Mucosa of rectum (tissue), 2 donors: Measurements from ENCODE around the gene TCN1.
"Not testable (repeated sequence)": the region's sequence is repeated elsewhere in the genome, so short reads cannot be mapped to it uniquely, and the experiment has no call there.

ENCODE experiments used
- H3K27ac ChIP-seq, 2 donors: one replicate each; pipeline ENCODE4 v1.7.0; 2013; ENCODE audit warnings: inconsistent platforms in 2 of 2, low read depth in 2 of 2, low read length in 2 of 2
- H3K27me3 ChIP-seq, 2 donors: one replicate each; pipeline ENCODE4 v1.7.0; 2013; ENCODE audit warnings: low read length in 2 of 2; ENCODE audit not compliant: control insufficient read depth in 2 of 2, insufficient read depth in 2 of 2
- H3K36me3 ChIP-seq, 2 donors: one replicate each; pipeline ENCODE4 v1.7.0; 2013; ENCODE audit warnings: low read length in 2 of 2; ENCODE audit not compliant: control insufficient read depth in 2 of 2, insufficient read depth in 2 of 2
- H3K4me1 ChIP-seq, 2 donors: one replicate each; pipeline ENCODE4 v1.7.0; 2013; ENCODE audit warnings: low read length in 2 of 2, mild to moderate bottlenecking in 1 of 2; ENCODE audit not compliant: control insufficient read depth in 2 of 2, insufficient read depth in 2 of 2
- H3K4me3 ChIP-seq, 2 donors: one replicate each; pipeline ENCODE4 v1.7.0; 2013; ENCODE audit warnings: low read length in 2 of 2
- H3K9ac ChIP-seq, 2 donors: one replicate each; pipeline ENCODE4 v1.7.0; 2013; ENCODE audit warnings: low read length in 2 of 2, low read depth in 1 of 2, mild to moderate bottlenecking in 1 of 2
- H3K9me3 ChIP-seq, 2 donors: one replicate each; pipeline ENCODE4 v1.7.0; 2013; ENCODE audit warnings: low read length in 2 of 2; ENCODE audit not compliant: control insufficient read depth in 2 of 2
- donor health status: healthy.
- donor health status: Normal muscosa, but diverticular disease.

The TCN1 gene

DNA sequence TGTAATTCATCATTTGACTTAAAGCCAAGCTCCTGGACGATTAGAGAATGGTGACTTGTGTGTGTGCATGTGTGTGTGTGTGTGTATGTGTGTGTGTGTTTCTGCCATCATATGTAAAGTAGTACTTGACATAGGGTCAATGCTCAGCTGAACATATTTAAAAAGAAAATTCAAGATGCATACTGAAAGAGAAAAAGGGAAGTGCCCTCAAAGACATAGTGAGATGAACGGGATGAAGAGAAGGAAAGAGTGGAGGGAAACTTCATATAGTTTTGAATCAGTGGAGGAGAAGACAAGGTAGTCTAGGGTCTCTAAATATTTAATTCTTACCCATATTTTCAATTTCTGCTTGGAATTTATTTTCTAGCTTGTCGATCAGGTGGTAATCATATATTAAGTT lies 4.0 kb downstream of the TCN1 start:
- no peaks in the 10 kb centered on the region for H3K36me3 ChIP-seq
- no peaks in the 10 kb centered on the region for H3K27me3 ChIP-seq
- H3K4me1 ChIP-seq, result no peaks in the 10 kb centered on the region
- H3K9me3 ChIP-seq, result no peaks in the 10 kb centered on the region
- H3K4me3 ChIP-seq, result no peak overlapping the region
- H3K9ac ChIP-seq, result no peak overlapping the region
- no peak overlapping the region for H3K27ac ChIP-seq

DNA sequence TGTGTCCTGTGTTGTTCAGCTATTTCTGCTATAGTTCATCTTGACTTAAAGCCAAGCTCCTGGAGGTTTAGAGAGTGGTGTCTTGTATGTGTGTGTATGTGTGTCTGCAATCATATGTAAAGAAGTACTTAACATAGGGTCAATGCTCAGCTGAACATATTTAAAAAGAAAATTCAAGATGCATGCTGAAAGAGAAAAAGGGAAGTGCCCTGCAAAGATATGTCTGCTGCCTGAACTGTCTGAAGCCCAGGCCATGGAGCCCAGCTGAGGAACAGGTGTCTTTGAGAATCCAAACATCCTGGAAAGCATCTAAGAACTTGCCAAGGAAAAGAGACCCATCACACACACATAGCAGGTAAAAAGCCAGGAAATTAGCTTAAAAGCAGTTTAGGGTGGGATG lies 6.6 kb downstream of the TCN1 start:
- Histone ChIP-seq H3K4me3 (no peak overlapping the region), H3K27me3 (no peaks in the 10 kb centered on the region), H3K27ac (no peak overlapping the region), H3K36me3 (no peaks in the 10 kb centered on the region), H3K9ac (no peak overlapping the region), H3K9me3 (no peaks in the 10 kb centered on the region), H3K4me1 (peaks cover 0 to 2% of the 10 kb centered on the region in 2 donors)

DNA sequence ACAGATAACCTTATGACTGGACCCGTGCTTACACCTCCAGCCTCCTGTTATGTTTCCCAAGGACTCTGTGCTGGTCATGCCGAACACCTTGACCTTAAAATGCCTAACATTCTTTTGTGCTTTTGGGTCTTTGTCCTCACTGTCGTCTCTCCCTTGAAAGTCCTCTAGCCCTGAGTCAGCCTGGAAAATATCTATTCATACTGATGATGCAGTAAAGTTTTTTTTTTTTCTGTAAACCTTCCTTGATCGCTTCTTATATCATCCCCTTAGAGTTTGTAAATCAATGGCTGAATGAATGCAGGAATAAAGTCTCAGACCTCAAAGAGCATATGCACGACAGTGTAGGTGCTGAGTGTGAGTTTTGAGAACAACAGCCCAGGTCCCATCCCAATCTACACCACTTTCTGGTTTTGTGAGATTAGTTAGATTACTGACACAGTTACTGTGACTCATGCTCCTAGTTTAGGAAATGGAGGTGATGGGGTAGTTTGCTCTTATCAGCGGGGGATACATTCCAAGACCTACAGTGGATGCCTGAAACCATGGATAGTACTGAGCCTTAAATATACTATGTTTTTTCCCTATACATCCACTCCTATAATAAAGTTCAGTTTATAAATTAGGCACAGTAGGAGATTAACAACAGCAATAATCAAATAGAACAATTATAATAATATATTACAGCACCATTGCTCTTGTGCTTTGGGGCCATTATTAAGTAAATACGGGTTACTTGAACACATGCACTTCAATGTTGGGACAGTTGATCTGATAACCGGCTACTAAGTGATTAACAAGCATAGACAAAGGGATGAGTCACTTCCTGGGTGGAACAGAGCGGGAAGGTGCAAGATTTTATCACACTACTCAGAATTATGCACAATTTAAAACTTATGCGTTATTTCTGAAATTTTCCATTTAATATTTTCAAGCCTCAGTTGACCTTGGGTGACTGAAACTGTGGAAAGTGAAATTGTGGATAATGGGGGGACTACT lies 8.6 kb downstream of the TCN1 start:
- Histone ChIP-seq H3K4me1 (peaks cover 0 to 2% of the 10 kb centered on the region in 2 donors), H3K4me3 (no peak overlapping the region), H3K9ac (no peak overlapping the region), H3K27ac (no peak overlapping the region), H3K36me3 (no peaks in the 10 kb centered on the region), H3K27me3 (no peaks in the 10 kb centered on the region), H3K9me3 (no peaks in the 10 kb centered on the region)

DNA sequence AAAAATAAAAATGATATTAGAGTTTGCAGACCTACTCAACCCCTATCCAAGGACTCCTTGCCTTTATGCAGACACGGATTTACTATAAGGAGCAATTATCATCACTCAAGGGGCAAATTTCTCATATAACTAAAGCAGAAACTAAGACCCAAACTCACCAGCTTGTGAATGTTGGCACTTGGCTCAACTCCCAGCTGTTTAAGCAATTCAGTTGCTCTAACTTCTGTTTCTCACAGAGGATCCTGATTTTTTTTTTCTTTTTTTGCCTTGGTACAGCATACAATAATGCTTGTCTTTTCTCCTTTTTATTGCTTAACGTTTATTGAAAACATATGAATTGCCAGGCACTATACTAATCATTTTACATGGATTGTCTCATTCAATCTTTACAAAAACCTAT lies 11.4 kb downstream of the TCN1 start:
- H3K27ac ChIP-seq, result no peak overlapping the region
- no peak overlapping the region for H3K9ac ChIP-seq
- no peak overlapping the region for H3K4me3 ChIP-seq
- H3K27me3 ChIP-seq, result no peaks in the 10 kb centered on the region
- no peaks in the 10 kb centered on the region for H3K9me3 ChIP-seq
- H3K4me1 ChIP-seq, result peaks cover 0 to 2% of the 10 kb centered on the region in 2 donors
- H3K36me3 ChIP-seq, result no peaks in the 10 kb centered on the region

GRCh38 chr11:59851416-59851815 lies 14.9 kb downstream of the TCN1 start:
- H3K27ac ChIP-seq, H3K36me3 ChIP-seq, H3K9me3 ChIP-seq, H3K4me3 ChIP-seq, H3K27me3 ChIP-seq, H3K9ac ChIP-seq: not testable (repeated sequence)
- H3K4me1 ChIP-seq, result peaks cover 7 to 17% of the 10 kb centered on the region in 2 donors

DNA sequence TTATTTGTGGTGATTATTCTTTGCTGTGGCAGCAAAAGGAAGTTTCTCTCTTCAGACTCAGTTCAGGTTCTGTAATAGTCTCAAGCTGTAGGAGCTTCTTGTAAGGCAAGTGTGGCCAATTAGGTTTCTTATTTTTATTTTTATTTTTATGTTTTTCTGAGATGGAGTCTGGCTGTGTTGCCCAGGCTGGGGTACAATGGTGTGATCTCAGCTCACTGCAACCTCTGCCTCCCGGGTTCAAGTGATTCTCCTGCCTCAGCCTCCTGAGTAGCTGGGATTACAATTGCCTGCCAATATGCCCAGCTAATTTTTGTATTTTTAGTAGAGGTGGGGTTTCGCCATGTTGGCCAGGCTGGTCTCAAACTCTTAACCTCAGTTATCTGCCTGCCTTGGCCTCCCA lies 16.7 kb downstream of the TCN1 start:
- not testable (repeated sequence) for H3K27me3 ChIP-seq, H3K36me3 ChIP-seq, H3K9me3 ChIP-seq, H3K4me3 ChIP-seq, H3K9ac ChIP-seq
- Histone ChIP-seq H3K27ac (peak overlapping the region; percentile 14 to 75), H3K4me1 (peaks cover 5 to 19% of the 10 kb centered on the region in 2 donors)

GRCh38 chr11:59849129-59849528 lies 17.2 kb downstream of the TCN1 start:
- H3K9ac ChIP-seq, result no peak overlapping the region
- H3K36me3 ChIP-seq, result no peaks in the 10 kb centered on the region
- no peaks in the 10 kb centered on the region for H3K27me3 ChIP-seq
- no peak overlapping the region for H3K4me3 ChIP-seq
- no peaks in the 10 kb centered on the region for H3K9me3 ChIP-seq
- H3K4me1 ChIP-seq, result peaks cover 5 to 19% of the 10 kb centered on the region in 2 donors
- H3K27ac ChIP-seq, result peak overlapping the region; percentile 69 to 75

DNA sequence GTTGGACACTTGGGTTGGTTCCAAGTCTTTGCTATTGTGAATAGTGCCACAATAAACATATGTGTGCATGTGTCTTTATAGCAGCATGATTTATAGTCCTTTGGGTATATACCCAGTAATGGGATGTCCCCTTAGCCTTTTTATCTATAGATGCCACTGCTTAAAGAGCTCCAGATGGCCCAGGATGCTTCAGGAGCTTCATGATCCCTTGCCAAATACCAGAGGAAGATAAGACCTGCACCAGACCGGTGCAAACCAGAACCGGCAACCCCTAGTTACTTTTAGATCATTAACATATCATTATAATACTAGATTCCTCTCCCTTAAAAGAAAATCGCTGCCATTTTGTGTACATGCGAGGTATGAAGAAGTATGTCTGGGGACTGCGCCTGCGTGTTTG lies 17.8 kb downstream of the TCN1 start:
- not testable (repeated sequence) for H3K27me3 ChIP-seq, H3K9ac ChIP-seq, H3K36me3 ChIP-seq, H3K4me3 ChIP-seq, H3K9me3 ChIP-seq
- Histone ChIP-seq H3K4me1 (peaks cover 5 to 19% of the 10 kb centered on the region in 2 donors), H3K27ac (peak overlapping the region; percentile 65 to 69)

DNA sequence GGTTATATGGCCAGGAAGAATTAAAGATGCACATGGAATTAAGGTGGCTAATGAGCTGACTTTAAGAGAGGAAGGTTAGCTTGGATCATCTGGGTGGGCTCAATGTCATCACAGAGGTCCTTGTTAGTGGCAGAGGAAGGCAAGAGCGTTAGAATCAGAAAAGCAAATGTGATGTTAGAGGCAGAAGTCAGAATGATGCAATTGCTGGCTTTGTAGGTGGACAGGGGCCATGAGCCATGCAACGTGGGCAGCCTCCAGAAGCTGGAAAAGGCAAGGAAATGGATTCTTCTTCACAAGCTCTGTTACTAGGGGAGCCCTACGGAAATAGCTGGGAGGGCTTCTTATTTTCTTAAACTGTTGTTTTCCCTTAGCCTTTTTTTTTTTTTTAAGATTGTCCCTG lies 18.7 kb downstream of the TCN1 start:
- no peaks in the 10 kb centered on the region for H3K36me3 ChIP-seq

GRCh38 chr11:59846556-59846955 lies 19.7 kb downstream of the TCN1 start:
- H3K27ac ChIP-seq, result no peak overlapping the region
- H3K9ac ChIP-seq, result no peak overlapping the region
- H3K9me3 ChIP-seq, result no peaks in the 10 kb centered on the region
- no peak overlapping the region for H3K4me3 ChIP-seq
- H3K27me3 ChIP-seq, result no peaks in the 10 kb centered on the region
- no peaks in the 10 kb centered on the region for H3K36me3 ChIP-seq
- peaks cover 5 to 19% of the 10 kb centered on the region in 2 donors for H3K4me1 ChIP-seq

More for the DNA sequence above, 18.7 kb downstream of the TCN1 start:
- H3K4me1 ChIP-seq, result peaks cover 5 to 19% of the 10 kb centered on the region in 2 donors
- no peak overlapping the region for H3K27ac ChIP-seq
- H3K27me3 ChIP-seq, result no peaks in the 10 kb centered on the region
- H3K9me3 ChIP-seq, result no peaks in the 10 kb centered on the region
- H3K9ac ChIP-seq, result no peak overlapping the region
- no peak overlapping the region for H3K4me3 ChIP-seq
